HepG2 (cell line): Measurements from ENCODE around the gene MCM8. TPM values are rescaled to one million over a fixed set of nuclear protein-coding genes. Genes with fewer than 3 reads are reported as not detected.

ENCODE experiments used
- ATF7-NPFF ChIP-seq: sonication (generic); formaldehyde crosslinking; IDR thresholded peaks from 2 replicates; pipeline ENCODE4 v1.8.1; 2023; ENCODE audit warnings: mild to moderate bottlenecking, low read depth, missing genetic modification reagents, moderate library complexity
- CBX2 ChIP-seq, 2 experiments: fragments of 200-600 bp in 1 of 2; sonication (generic); formaldehyde crosslinking in 1 of 2; IDR thresholded peaks; 2 replicates each; pipeline versions ENCODE4 v1.7.0 to v1.8.1; 2018 to 2022; ENCODE audit warnings: low read depth in 2 of 2, low read length in 1 of 2, mild to moderate bottlenecking in 1 of 2, missing genetic modification reagents in 1 of 2
- CENPBD1 ChIP-seq: sonication (generic); formaldehyde crosslinking; IDR thresholded peaks from 2 replicates; pipeline ENCODE4 v1.8.0; 2022; ENCODE audit warnings: missing genetic modification reagents, low read depth, mild to moderate bottlenecking, borderline replicate concordance
- CREB3 ChIP-seq: sonication (generic); formaldehyde crosslinking; IDR thresholded peaks from 2 replicates; pipeline ENCODE4 v1.5.0; 2020; ENCODE audit warnings: missing genetic modification reagents
- DPF2 ChIP-seq: sonication (generic); formaldehyde crosslinking; IDR thresholded peaks from 2 replicates; pipeline ENCODE4 v1.4.0; 2020; ENCODE audit warnings: mild to moderate bottlenecking, low read depth, missing genetic modification reagents, borderline replicate concordance
- E2F5 ChIP-seq: sonication (generic); formaldehyde crosslinking; conservative IDR thresholded peaks from 2 replicates; pipeline ENCODE4 v1.4.0; 2020; ENCODE audit warnings: missing genetic modification reagents
- ETV5 ChIP-seq: IDR thresholded peaks from 2 replicates; pipeline ENCODE4 v1.6.1; 2018; ENCODE audit warnings: missing biosample characterization, missing genetic modification reagents, inconsistent platforms, borderline replicate concordance
- HNF4G ChIP-seq, 2 experiments: sonication (generic) in 1 of 2; formaldehyde crosslinking in 1 of 2; IDR thresholded peaks; 2 replicates each; pipeline versions ENCODE4 v1.4.0 to v1.6.1; 2011 to 2020; ENCODE audit warnings: borderline replicate concordance in 2 of 2, low read depth in 2 of 2, mild to moderate bottlenecking in 2 of 2, low read length in 1 of 2, missing genetic modification reagents in 1 of 2, moderate library complexity in 1 of 2
- KAT7 ChIP-seq: IDR thresholded peaks from 2 replicates; pipeline ENCODE4 v1.6.1; 2018; ENCODE audit warnings: borderline replicate concordance, missing compliant biosample characterization
- SOX6 ChIP-seq, 2 experiments: fragments of 450-650 bp in 1 of 2; sonication (generic) in 1 of 2; formaldehyde crosslinking in 1 of 2; IDR thresholded peaks; 2 replicates each; pipeline versions ENCODE4 v1.4.0 to v1.6.1; 2017 to 2020; ENCODE audit warnings: antibody characterized with exemption in 1 of 2, mild to moderate bottlenecking in 1 of 2, missing genetic modification reagents in 1 of 2
- TBL1XR1 ChIP-seq: fragments of 150-350 bp; IDR thresholded peaks from 2 replicates; pipeline ENCODE4 v1.6.1; 2014; ENCODE audit warnings: borderline replicate concordance, low read length; ENCODE audit not compliant: partially characterized antibody
- TRAFD1 ChIP-seq: sonication (generic); formaldehyde crosslinking; IDR thresholded peaks from 2 replicates; pipeline ENCODE4 v1.5.1; 2020; ENCODE audit warnings: missing genetic modification reagents, mild to moderate bottlenecking, borderline replicate concordance
- UBTF ChIP-seq: sonication (generic); formaldehyde crosslinking; IDR thresholded peaks from 2 replicates; pipeline ENCODE4 v1.4.0; 2020; ENCODE audit warnings: mild to moderate bottlenecking, missing genetic modification reagents
- ZC3H4 ChIP-seq: sonication (generic); formaldehyde crosslinking; IDR thresholded peaks from 2 replicates; pipeline ENCODE4 v1.4.0; 2020; ENCODE audit warnings: missing genetic modification reagents, borderline replicate concordance
- ZFYVE20 ChIP-seq: sonication (generic); formaldehyde crosslinking; IDR thresholded peaks from 2 replicates; pipeline ENCODE4 v1.8.0; 2023; ENCODE audit warnings: low read depth, mild to moderate bottlenecking, moderate library complexity, missing genetic modification reagents, borderline replicate concordance
- ZSCAN29 ChIP-seq: sonication (generic); formaldehyde crosslinking; conservative IDR thresholded peaks from 2 replicates; pipeline ENCODE4 v1.4.0; 2020; ENCODE audit warnings: mild to moderate bottlenecking, missing genetic modification reagents
- polyA plus RNA-seq, 8 experiments: library from polyadenylated mRNA; depleted of rRNA in 3 of 8; stranded (reverse) in 7 of 8; unstranded in 1 of 8; fragments of >200 nt; fragmentation: Illumina TruSeq in 4 of 8; extraction: Trizol in 4 of 8; gene quantifications; 2 replicates each; pipeline versions ENCODE4 v1.2.1 to v1.2.3, GENCODE V29; 2011 to 2016; ENCODE audit warnings: low read depth in 4 of 8, missing spikeins in 1 of 8, mixed read lengths in 1 of 8; ENCODE audit not compliant: insufficient read depth in 1 of 8
- total RNA-seq, 5 experiments: library from RNA; depleted of rRNA; stranded (reverse); fragments of >200 nt; fragmentation: Illumina TruSeq; extraction: Trizol; gene quantifications; 2 replicates each; pipeline ENCODE4 v1.2.3, GENCODE V29; 2016; ENCODE audit warnings: low read depth in 1 of 5

Gene MCM8
- total and polyA plus RNA-seq, 2 of the 13 experiments (the other 11 are each of a cell fraction or from before 2014, with no cell fraction given) = 11.5 to 59.3 TPM

- TF ChIP-seq HNF4G (IDR thresholded peaks at IDR 0.05; ENCODE audit: borderline replicate concordance, low read depth, low read length) (no peak), HNF4G (CRISPR knock-in tag; IDR thresholded peaks at IDR 0.05; ENCODE audit: borderline replicate concordance, low read depth) (no peak), E2F5 (CRISPR knock-in tag) (no peak), ZSCAN29 (CRISPR knock-in tag) (no peak), CREB3 (no peak), ZFYVE20 (CRISPR knock-in tag) (no peak), KAT7 (CRISPR knock-in tag) (no peak), ETV5 (CRISPR knock-in tag) (peak; percentile 83; the same call in 1 of the 2 replicates), UBTF (CRISPR knock-in tag) (no peak), CENPBD1 (CRISPR knock-in tag) (no peak), TRAFD1 (no peak), ATF7-NPFF (CRISPR knock-in tag) (no peak), DPF2 (CRISPR knock-in tag) (no peak), SOX6 (IDR thresholded peaks at IDR 0.05) (no peak), SOX6 (CRISPR knock-in tag; IDR thresholded peaks at IDR 0.05) (no peak), ZC3H4 (CRISPR knock-in tag) (no peak), TBL1XR1 (no peak), CBX2 (IDR thresholded peaks at IDR 0.05; ENCODE audit: low read depth, low read length) (no peak), CBX2 (CRISPR knock-in tag; IDR thresholded peaks at IDR 0.05; ENCODE audit: low read depth) (no peak)
- TF ChIP-seq, all 625 proteins: peak for 8
Observed at GRCh38 chr20:5918856-5919625, 31.4 kb upstream of the MCM8 start (continued).
